ENCODE measurements around the gene DUSP28.

DNA sequence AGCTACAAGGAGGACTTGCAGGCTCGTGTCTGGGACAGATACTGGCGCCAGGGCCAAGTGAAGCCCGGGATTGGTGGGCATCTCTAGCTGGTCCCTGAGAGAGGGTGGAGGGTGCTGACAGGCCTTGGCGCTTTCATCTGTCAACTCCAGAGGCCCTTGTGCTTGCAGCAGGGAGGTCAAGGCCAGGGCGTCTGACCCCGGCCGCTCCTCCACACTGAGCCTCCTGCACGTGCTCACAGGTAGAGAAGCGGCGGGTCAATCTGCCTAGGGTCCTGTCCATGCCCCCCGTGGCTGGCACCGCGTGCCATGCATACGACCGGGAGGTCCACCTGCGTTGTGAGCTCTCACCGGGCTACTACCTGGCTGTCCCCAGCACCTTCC is 35.9 kb downstream of the DUSP28 start:
- TF ChIP-seq, protein P1, sequence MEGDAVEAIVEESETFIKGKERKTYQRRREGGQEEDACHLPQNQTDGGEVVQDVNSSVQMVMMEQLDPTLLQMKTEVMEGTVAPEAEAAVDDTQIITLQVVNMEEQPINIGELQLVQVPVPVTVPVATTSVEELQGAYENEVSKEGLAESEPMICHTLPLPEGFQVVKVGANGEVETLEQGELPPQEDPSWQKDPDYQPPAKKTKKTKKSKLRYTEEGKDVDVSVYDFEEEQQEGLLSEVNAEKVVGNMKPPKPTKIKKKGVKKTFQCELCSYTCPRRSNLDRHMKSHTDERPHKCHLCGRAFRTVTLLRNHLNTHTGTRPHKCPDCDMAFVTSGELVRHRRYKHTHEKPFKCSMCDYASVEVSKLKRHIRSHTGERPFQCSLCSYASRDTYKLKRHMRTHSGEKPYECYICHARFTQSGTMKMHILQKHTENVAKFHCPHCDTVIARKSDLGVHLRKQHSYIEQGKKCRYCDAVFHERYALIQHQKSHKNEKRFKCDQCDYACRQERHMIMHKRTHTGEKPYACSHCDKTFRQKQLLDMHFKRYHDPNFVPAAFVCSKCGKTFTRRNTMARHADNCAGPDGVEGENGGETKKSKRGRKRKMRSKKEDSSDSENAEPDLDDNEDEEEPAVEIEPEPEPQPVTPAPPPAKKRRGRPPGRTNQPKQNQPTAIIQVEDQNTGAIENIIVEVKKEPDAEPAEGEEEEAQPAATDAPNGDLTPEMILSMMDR (IDR thresholded peaks at IDR 0.05 in 4 of 5, conservative IDR thresholded peaks at IDR 0.05 in 1 of 5) = no peak
- no peak for TF ChIP-seq POLR2A (IDR thresholded peaks at IDR 0.05)

Measured in gastrocnemius medialis (tissue), 4 donors.